ENCODE measurements around the gene MIPEP. TPM values are rescaled to one million over a fixed set of nuclear protein-coding genes. Genes with fewer than 3 reads are reported as not detected.

Gene MIPEP
- total and polyA plus RNA-seq, 9 of the 15 experiments (the other 6 are each of a cell fraction or from before 2014, with no cell fraction given): 1.7 to 19.3 (median 13.1) TPM

GRCh38 chr13:23701636-23702035 is 187.6 kb downstream of the MIPEP start (continued):
- TF ChIP-seq, protein P1, sequence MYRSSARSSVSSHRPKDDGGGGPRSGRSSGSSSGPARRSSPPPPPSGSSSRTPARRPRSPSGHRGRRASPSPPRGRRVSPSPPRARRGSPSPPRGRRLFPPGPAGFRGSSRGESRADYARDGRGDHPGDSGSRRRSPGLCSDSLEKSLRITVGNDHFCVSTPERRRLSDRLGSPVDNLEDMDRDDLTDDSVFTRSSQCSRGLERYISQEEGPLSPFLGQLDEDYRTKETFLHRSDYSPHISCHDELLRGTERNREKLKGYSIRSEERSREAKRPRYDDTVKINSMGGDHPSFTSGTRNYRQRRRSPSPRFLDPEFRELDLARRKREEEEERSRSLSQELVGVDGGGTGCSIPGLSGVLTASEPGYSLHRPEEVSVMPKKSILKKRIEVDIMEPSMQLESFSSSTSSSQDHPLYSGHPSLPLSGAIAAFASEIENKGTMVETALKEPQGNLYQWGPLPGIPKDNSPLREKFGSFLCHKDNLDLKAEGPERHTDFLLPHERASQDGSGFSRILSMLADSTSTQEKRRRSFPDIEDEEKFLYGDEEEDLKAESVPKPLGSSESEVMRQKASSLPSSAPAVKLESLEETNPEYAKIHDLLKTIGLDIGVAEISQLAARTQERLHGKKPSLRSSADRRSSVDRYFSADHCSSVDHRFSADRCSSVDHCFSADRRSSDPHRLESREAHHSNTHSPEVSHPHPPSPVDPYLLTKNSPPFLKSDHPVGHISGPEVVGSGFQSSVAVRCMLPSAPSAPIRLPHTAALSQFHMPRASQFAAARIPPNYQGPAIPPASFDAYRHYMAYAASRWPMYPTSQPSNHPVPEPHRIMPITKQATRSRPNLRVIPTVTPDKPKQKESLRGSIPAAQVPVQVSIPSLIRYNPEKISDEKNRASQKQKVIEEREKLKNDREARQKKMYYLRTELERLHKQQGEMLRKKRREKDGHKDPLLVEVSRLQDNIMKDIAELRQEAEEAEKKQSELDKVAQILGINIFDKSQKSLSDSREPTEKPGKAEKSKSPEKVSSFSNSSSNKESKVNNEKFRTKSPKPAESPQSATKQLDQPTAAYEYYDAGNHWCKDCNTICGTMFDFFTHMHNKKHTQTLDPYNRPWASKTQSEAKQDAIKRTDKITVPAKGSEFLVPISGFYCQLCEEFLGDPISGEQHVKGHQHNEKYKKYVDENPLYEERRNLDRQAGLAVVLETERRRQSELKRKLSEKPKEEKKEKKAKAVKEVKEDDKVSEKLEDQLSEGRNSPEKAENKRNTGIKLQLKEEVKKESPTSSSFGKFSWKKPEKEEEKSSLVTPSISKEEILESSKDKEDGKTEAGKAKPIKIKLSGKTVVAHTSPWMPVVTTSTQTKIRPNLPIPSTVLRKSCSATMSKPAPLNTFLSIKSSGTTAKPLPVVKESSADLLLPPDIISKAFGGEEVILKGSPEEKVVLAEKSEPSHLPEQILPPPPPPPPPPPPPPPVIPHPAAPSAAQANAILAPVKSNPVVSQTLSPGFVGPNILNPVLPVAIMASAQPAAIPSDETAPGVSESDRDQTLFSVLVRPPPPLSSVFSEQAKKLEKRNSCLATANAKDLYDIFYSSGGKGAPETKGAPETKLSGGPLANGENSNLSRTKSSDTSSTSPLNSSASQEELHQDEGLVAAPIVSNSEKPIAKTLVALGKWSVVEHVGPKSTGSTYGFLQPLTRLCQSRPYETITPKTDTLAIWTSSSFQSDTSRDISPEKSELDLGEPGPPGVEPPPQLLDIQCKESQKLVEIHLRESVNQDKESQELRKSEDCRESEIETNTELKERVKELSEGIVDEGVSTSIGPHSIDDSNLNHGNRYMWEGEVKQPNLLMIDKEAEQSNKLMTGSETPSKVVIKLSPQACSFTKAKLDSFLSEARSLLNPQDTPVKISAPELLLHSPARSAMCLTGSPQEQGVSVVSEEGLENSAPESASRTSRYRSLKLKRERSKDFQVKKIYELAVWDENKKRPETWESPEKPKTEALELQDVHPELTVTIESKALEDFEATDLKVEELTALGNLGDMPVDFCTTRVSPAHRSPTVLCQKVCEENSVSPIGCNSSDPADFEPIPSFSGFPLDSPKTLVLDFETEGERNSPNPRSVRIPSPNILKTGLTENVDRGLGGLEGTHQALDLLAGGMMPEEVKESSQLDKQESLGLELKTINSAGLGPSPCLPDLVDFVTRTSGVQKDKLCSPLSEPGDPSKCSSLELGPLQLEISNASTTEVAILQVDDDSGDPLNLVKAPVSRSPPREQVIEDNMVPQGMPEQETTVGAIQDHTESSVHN (IDR thresholded peaks at IDR 0.05; ENCODE audit: borderline replicate concordance in 1 of 2, low read depth in 1 of 2): no peak
- TF ChIP-seq ZC3H8 (IDR thresholded peaks at IDR 0.05) (no peak), RBM17 (IDR thresholded peaks at IDR 0.05; ENCODE audit: borderline replicate concordance, low read depth, low read length) (no peak), SREBF2 (CRISPR knock-in tag; IDR thresholded peaks at IDR 0.05) (no peak)

Data from K562 (cell line).